ENCODE data around the gene MECP2.

- TF ChIP-seq, protein P1, sequence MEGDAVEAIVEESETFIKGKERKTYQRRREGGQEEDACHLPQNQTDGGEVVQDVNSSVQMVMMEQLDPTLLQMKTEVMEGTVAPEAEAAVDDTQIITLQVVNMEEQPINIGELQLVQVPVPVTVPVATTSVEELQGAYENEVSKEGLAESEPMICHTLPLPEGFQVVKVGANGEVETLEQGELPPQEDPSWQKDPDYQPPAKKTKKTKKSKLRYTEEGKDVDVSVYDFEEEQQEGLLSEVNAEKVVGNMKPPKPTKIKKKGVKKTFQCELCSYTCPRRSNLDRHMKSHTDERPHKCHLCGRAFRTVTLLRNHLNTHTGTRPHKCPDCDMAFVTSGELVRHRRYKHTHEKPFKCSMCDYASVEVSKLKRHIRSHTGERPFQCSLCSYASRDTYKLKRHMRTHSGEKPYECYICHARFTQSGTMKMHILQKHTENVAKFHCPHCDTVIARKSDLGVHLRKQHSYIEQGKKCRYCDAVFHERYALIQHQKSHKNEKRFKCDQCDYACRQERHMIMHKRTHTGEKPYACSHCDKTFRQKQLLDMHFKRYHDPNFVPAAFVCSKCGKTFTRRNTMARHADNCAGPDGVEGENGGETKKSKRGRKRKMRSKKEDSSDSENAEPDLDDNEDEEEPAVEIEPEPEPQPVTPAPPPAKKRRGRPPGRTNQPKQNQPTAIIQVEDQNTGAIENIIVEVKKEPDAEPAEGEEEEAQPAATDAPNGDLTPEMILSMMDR (IDR thresholded peaks at IDR 0.05), result no peak
- no peak for TF ChIP-seq POLR2A (IDR thresholded peaks at IDR 0.05)
These were observed 124.2 kb downstream of the MECP2 start for GRCh38 chrX:153973127-153974002.

Data from thyroid gland (tissue), 4 donors.